GM19035 (cell line): ENCODE data around the gene STAG1.
"Not testable (repeated sequence)": the region's sequence is repeated elsewhere in the genome, so short reads cannot be mapped to it uniquely, and the experiment has no call there.

ENCODE experiments used
- ATAC-seq: cut with Tn5 transposase; IDR thresholded peaks from one replicate; pipeline ENCODE4 v1.9.1; 2021; ENCODE audit not compliant: unreplicated experiment

STAG1 gene

GRCh38 chr3:136653628-136654027, 98.5 kb downstream of the STAG1 start:
- no peak for ATAC-seq

GRCh38 chr3:136651581-136651980, 100.6 kb downstream of the STAG1 start:
- ATAC-seq, result no peak

- no peak for ATAC-seq
Measured at GRCh38 chr3:136650461-136650860, 101.7 kb downstream of the STAG1 start.

GRCh38 chr3:136645915-136646314, 106.3 kb downstream of the STAG1 start:
- no peak for ATAC-seq

GRCh38 chr3:136644212-136644611, 108.0 kb downstream of the STAG1 start:
- ATAC-seq, result no peak

- ATAC-seq, result not testable (repeated sequence)
Measured at GRCh38 chr3:136643380-136643779, 108.8 kb downstream of the STAG1 start.

GRCh38 chr3:136642711-136643110, 109.5 kb downstream of the STAG1 start:
- ATAC-seq, result no peak

- no peak for ATAC-seq
Measured at GRCh38 chr3:136639069-136639468, 113.1 kb downstream of the STAG1 start.

- no peak for ATAC-seq
Measured at GRCh38 chr3:136637176-136637575, 115.0 kb downstream of the STAG1 start.

- no peak for ATAC-seq
Measured at GRCh38 chr3:136634821-136635220, 117.4 kb downstream of the STAG1 start.

GRCh38 chr3:136632625-136633081, 119.5 kb downstream of the STAG1 start:
- no peak for ATAC-seq

- ATAC-seq, result no peak
Measured at GRCh38 chr3:136631424-136631823, 120.8 kb downstream of the STAG1 start.

GRCh38 chr3:136630915-136631314, 121.3 kb downstream of the STAG1 start:
- ATAC-seq, result no peak

- ATAC-seq, result no peak
Measured at GRCh38 chr3:136626493-136626892, 125.7 kb downstream of the STAG1 start.

GRCh38 chr3:136624894-136625815, 127.0 kb downstream of the STAG1 start:
- ATAC-seq, result no peak

GRCh38 chr3:136624371-136624770, 127.8 kb downstream of the STAG1 start:
- no peak for ATAC-seq

GRCh38 chr3:136621628-136622027, 130.6 kb downstream of the STAG1 start:
- ATAC-seq, result no peak

GRCh38 chr3:136620436-136620835, 131.7 kb downstream of the STAG1 start:
- ATAC-seq, result no peak

- not testable (repeated sequence) for ATAC-seq
Measured at GRCh38 chr3:136617969-136618525, 134.1 kb downstream of the STAG1 start.

- ATAC-seq, result no peak
Measured at GRCh38 chr3:136617198-136617597, 135.0 kb downstream of the STAG1 start.

- no peak for ATAC-seq
Measured at GRCh38 chr3:136612512-136612911, 139.7 kb downstream of the STAG1 start.

- no peak for ATAC-seq
Measured at GRCh38 chr3:136606990-136607389, 145.2 kb downstream of the STAG1 start.
